K562 (cell line): ENCODE measurements around the gene TMEM203. TPM values are rescaled to one million over a fixed set of nuclear protein-coding genes. Genes with fewer than 3 reads are reported as not detected.

Experiments used
- ARID2 ChIP-seq: fragments of 450-650 bp; IDR thresholded peaks from 2 replicates; pipeline ENCODE4 v1.6.1; 2017; ENCODE audit warnings: antibody characterized with exemption, mild to moderate bottlenecking
- CBFA2T3 ChIP-seq: fragments of 450-650 bp; IDR thresholded peaks from 2 replicates; pipeline ENCODE4 v1.6.1; 2017
- CC2D1A ChIP-seq: fragments of 450-650 bp; IDR thresholded peaks from 2 replicates; pipeline ENCODE4 v1.6.1; 2017; ENCODE audit warnings: mild to moderate bottlenecking
- EHMT2 ChIP-seq: fragments of 450-650 bp; IDR thresholded peaks from 2 replicates; pipeline ENCODE4 v1.6.1; 2018; ENCODE audit warnings: antibody characterized with exemption
- HOXB6 ChIP-seq: fragments of 250-450 bp; sonication (Bioruptor Pico); IDR thresholded peaks from 2 replicates; pipeline ENCODE4 v1.5.1; 2022; ENCODE audit warnings: mild to moderate bottlenecking, borderline replicate concordance
- MAX ChIP-seq: sonication (generic); formaldehyde crosslinking; IDR thresholded peaks from 2 replicates; pipeline ENCODE4 v1.9.0; 2022; ENCODE audit warnings: mild to moderate bottlenecking, missing genetic modification reagents
- MXI1 ChIP-seq: IDR thresholded peaks from 2 replicates; pipeline ENCODE4 v1.6.1; 2011; ENCODE audit warnings: low read depth, mild to moderate bottlenecking, improper control_type of control experiment, low read length
- PRPF4 ChIP-seq: fragments of 200-400 bp; formaldehyde crosslinking; IDR thresholded peaks from one replicate; pipeline ENCODE4 v1.6.1; 2017; ENCODE audit warnings: low read length, low read depth, mild to moderate bottlenecking; ENCODE audit not compliant: insufficient read depth, poor library complexity, severe bottlenecking
- TOE1 ChIP-seq, 2 experiments: fragments of 450-650 bp in 1 of 2; sonication (generic) in 1 of 2; formaldehyde crosslinking in 1 of 2; IDR thresholded peaks; 2 replicates each; pipeline versions ENCODE4 v1.7.1 to v1.8.0; 2016 to 2022; ENCODE audit warnings: borderline replicate concordance in 2 of 2, mild to moderate bottlenecking in 2 of 2, antibody characterized with exemption in 1 of 2, inconsistent platforms in 1 of 2, low read depth in 1 of 2, missing genetic modification reagents in 1 of 2, moderate library complexity in 1 of 2
- ZBTB34 ChIP-seq: fragments of 250-450 bp; sonication (Bioruptor Pico); IDR thresholded peaks from 2 replicates; pipeline ENCODE4 v1.8.0; 2021; ENCODE audit warnings: mild to moderate bottlenecking, moderate library complexity
- ZFP30 ChIP-seq: fragments of 250-450 bp; sonication (Bioruptor Pico); IDR thresholded peaks from 2 replicates; pipeline ENCODE4 v1.8.0; 2022; ENCODE audit warnings: moderate library complexity, mild to moderate bottlenecking, inconsistent platforms, borderline replicate concordance
- ZKSCAN8 ChIP-seq: fragments of 200-800 bp; sonication (Bioruptor generic); IDR thresholded peaks from 2 replicates; pipeline ENCODE4 v1.6.1; 2016; ENCODE audit warnings: missing genetic modification characterization, missing compliant biosample characterization
- ZNF134 ChIP-seq: fragments of 250-450 bp; sonication (Bioruptor Pico); conservative IDR thresholded peaks from 2 replicates; pipeline ENCODE4 v1.4.0; 2020
- ZNF407 ChIP-seq: fragments of 450-650 bp; IDR thresholded peaks from 2 replicates; pipeline ENCODE4 v1.6.1; 2016; ENCODE audit warnings: low read depth
- ZNF41 ChIP-seq: fragments of 250-450 bp; sonication (Bioruptor Pico); conservative IDR thresholded peaks from 2 replicates; pipeline ENCODE4 v1.4.0; 2020; ENCODE audit warnings: mild to moderate bottlenecking
- ZNF444 ChIP-seq: fragments of 250-450 bp; sonication (Bioruptor Pico); IDR thresholded peaks from 2 replicates; pipeline ENCODE4 v1.4.0; 2020; ENCODE audit warnings: mild to moderate bottlenecking, moderate library complexity
- ZNF57 ChIP-seq: fragments of 450-650 bp; formaldehyde crosslinking; IDR thresholded peaks from 2 replicates; pipeline ENCODE4 v1.4.0; 2020; ENCODE audit warnings: mild to moderate bottlenecking, moderate library complexity
- ZNF785 ChIP-seq: fragments of 250-450 bp; sonication (Bioruptor Pico); IDR thresholded peaks from 2 replicates; pipeline ENCODE4 v1.4.0; 2020; ENCODE audit warnings: mild to moderate bottlenecking
- polyA plus RNA-seq, 8 experiments: library from polyadenylated mRNA; depleted of rRNA in 4 of 8; stranded (reverse) in 5 of 8; unstranded in 3 of 8; fragments of >200 nt; fragmentation: Nextera tagmentation in 2 of 8; fragmentation: Illumina TruSeq in 1 of 8; extraction: Ambion mirVana in 2 of 8; extraction: Trizol in 1 of 8; gene quantifications; 2 replicates each; pipeline versions ENCODE4 v1.2.1 to v1.2.3, GENCODE V29; 2011 to 2014; ENCODE audit warnings: inconsistent platforms in 1 of 8, missing spikeins in 1 of 8
- total RNA-seq, 7 experiments: library from RNA; depleted of rRNA in 6 of 7; stranded (reverse); fragments of >200 nt in 6 of 7; fragmentation: Illumina TruSeq in 2 of 7; extraction: Trizol in 2 of 7; gene quantifications; 2 replicates each; pipeline versions ENCODE4 v1.2.1 to v1.2.3, GENCODE V29; 2011 to 2021; ENCODE audit warnings: low replicate concordance in 1 of 7

TMEM203 gene
- total and polyA plus RNA-seq, 9 of the 15 experiments (the other 6 are each of a cell fraction or from before 2014, with no cell fraction given), result 8.8 to 59.5 (median 37.6) TPM

DNA sequence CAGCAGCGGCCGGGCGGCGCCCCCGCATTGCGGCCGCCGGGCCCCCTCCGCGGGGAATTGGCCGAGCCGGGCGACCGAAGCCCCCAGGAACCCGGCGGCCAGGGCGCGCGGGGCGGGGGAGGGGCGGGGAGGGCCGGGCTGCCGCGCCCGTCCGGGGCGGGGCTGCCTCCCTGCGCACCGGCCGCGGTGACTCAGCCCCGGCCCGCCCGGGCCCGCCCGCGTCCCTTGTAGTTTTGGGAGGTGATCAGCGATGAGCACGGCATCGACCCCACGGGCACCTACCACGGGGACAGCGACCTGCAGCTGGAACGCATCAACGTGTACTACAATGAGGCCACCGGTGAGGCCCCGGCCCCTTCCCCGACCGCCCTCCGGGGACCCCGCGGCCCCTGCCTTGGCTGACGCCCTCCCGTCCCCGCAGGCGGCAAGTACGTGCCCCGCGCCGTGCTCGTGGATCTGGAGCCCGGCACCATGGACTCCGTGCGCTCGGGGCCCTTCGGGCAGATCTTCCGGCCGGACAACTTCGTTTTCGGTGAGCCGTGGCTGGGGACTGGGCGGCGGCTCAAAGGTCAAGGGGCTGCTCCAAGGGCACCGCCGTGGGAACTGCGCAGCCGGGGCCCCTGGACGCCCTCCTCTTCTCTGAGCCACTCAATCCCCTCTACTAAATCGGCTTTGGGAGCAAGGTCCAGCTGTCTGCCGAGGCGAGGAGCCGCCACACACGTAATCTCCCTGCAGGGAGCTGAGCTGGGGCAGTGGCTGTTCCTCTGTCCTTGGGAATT, 36.2 kb upstream of the TMEM203 start (continued):
- no peak for TF ChIP-seq CC2D1A
- TF ChIP-seq ZNF57 (CRISPR knock-in tag), result no peak
- no peak for TF ChIP-seq MAX (CRISPR knock-in tag)
- no peak for TF ChIP-seq ARID2
- no peak for TF ChIP-seq ZNF41 (CRISPR knock-in tag)
- no peak for TF ChIP-seq MXI1
- no peak for TF ChIP-seq ZFP30 (CRISPR knock-in tag)
- TF ChIP-seq ZNF134 (CRISPR knock-in tag), result no peak
- no peak for TF ChIP-seq TOE1 (IDR thresholded peaks at IDR 0.05; ENCODE audit: borderline replicate concordance)
- TF ChIP-seq TOE1 (CRISPR knock-in tag; IDR thresholded peaks at IDR 0.05; ENCODE audit: borderline replicate concordance, low read depth), result no peak
- TF ChIP-seq HOXB6 (CRISPR knock-in tag), result no peak
- TF ChIP-seq CBFA2T3, result no peak
- no peak for TF ChIP-seq EHMT2
- no peak for TF ChIP-seq ZKSCAN8 (CRISPR knock-in tag)
- TF ChIP-seq ZNF407, result no peak
- no peak for TF ChIP-seq ZNF444 (CRISPR knock-in tag)
- no peak for TF ChIP-seq PRPF4
- TF ChIP-seq ZBTB34, result no peak
- no peak for TF ChIP-seq ZNF785 (CRISPR knock-in tag)
